Nephron (organoid): ENCODE results near the gene PRSS16.
A peak's percentile ranks its signal among the peaks of the same experiment; 100 is the strongest.

Experiments used
- H3K27ac Mint-ChIP-seq, 3 experiments: 2 replicates each; pipeline ENCODE4 v1.8.0; 2020; ENCODE audit warnings: mixed read lengths in 3 of 3, mild to moderate bottlenecking in 2 of 3, moderate library complexity in 1 of 3
- H3K27me3 Mint-ChIP-seq: 2 replicates; pipeline ENCODE4 v1.8.0; 2021; ENCODE audit warnings: low read depth, mild to moderate bottlenecking, moderate library complexity, mixed read lengths
- H3K36me3 Mint-ChIP-seq: 2 replicates; pipeline ENCODE4 v1.8.0; 2020; ENCODE audit warnings: low read depth, mixed read lengths
- H3K4me1 Mint-ChIP-seq: 2 replicates; pipeline ENCODE4 v1.8.0; 2020; ENCODE audit warnings: mixed read lengths
- H3K4me3 Mint-ChIP-seq, 3 experiments: 2 replicates each; pipeline ENCODE4 v1.8.0; 2020; ENCODE audit warnings: mild to moderate bottlenecking in 3 of 3, mixed read lengths in 3 of 3, moderate library complexity in 2 of 3
- H3K9me3 Mint-ChIP-seq: 2 replicates; pipeline ENCODE4 v1.8.0; 2020; ENCODE audit warnings: mixed read lengths
- CTCF ChIP-seq, 3 experiments: fragments of 200-600 bp; sonication (generic); IDR thresholded peaks; one replicate each; pipeline ENCODE4 v1.5.0; 2021; ENCODE audit warnings: antibody characterized with exemption in 3 of 3; ENCODE audit not compliant: unreplicated experiment in 3 of 3

PRSS16 gene

GRCh38 chr6:27275025-27275956, 27.8 kb downstream of the PRSS16 start:
- peaks cover 89% of the 10 kb centered on the region for H3K27me3 Mint-ChIP-seq
- H3K36me3 Mint-ChIP-seq, result no peaks in the 10 kb centered on the region
- no peak for TF ChIP-seq CTCF (IDR thresholded peaks at IDR 0.05; ENCODE audit: unreplicated experiment in 3 of 3)
- H3K27ac Mint-ChIP-seq, result no peak overlapping the region
- no peak overlapping the region for H3K4me3 Mint-ChIP-seq
- peaks cover 4% of the 10 kb centered on the region for H3K9me3 Mint-ChIP-seq
- H3K4me1 Mint-ChIP-seq, result peaks cover 9% of the 10 kb centered on the region

- Mint-ChIP-seq H3K9me3 (peaks cover 8% of the 10 kb centered on the region), H3K4me3 (peak overlapping the region; percentile 94 to 95 (median 95)), H3K27me3 (peaks cover 93% of the 10 kb centered on the region), H3K36me3 (no peaks in the 10 kb centered on the region), H3K4me1 (peaks cover 14% of the 10 kb centered on the region), H3K27ac (peak overlapping the region in 1 of 3 experiments; percentile 73)
- no peak for TF ChIP-seq CTCF (IDR thresholded peaks at IDR 0.05; ENCODE audit: unreplicated experiment in 3 of 3)
Observed at GRCh38 chr6:27279513-27280063, 32.1 kb downstream of the PRSS16 start.

GRCh38 chr6:27280064-27280539, 32.6 kb downstream of the PRSS16 start:
- Mint-ChIP-seq H3K36me3 (no peaks in the 10 kb centered on the region), H3K27ac (peak overlapping the region in 2 of 3 experiments; percentile 51 to 73), H3K9me3 (peaks cover 12% of the 10 kb centered on the region), H3K27me3 (peaks cover 93% of the 10 kb centered on the region), H3K4me1 (peaks cover 14% of the 10 kb centered on the region), H3K4me3 (peak overlapping the region; percentile 94 to 95 (median 95))
- TF ChIP-seq CTCF (IDR thresholded peaks at IDR 0.05; ENCODE audit: unreplicated experiment in 3 of 3), result no peak

- peaks cover 12% of the 10 kb centered on the region for H3K9me3 Mint-ChIP-seq
- H3K4me3 Mint-ChIP-seq, result peak overlapping the region; percentile 94 to 95 (median 95)
- H3K4me1 Mint-ChIP-seq, result peaks cover 14% of the 10 kb centered on the region
- no peaks in the 10 kb centered on the region for H3K36me3 Mint-ChIP-seq
- H3K27me3 Mint-ChIP-seq, result peaks cover 93% of the 10 kb centered on the region
- no peak for TF ChIP-seq CTCF (IDR thresholded peaks at IDR 0.05; ENCODE audit: unreplicated experiment in 3 of 3)
- H3K27ac Mint-ChIP-seq, result no peak overlapping the region
Observed at GRCh38 chr6:27280540-27281000, 33.1 kb downstream of the PRSS16 start.

GRCh38 chr6:27281105-27281539, 33.6 kb downstream of the PRSS16 start:
- no peak overlapping the region for H3K27ac Mint-ChIP-seq
- H3K36me3 Mint-ChIP-seq, result no peaks in the 10 kb centered on the region
- H3K4me1 Mint-ChIP-seq, result peaks cover 14% of the 10 kb centered on the region
- TF ChIP-seq CTCF (IDR thresholded peaks at IDR 0.05; ENCODE audit: unreplicated experiment in 3 of 3), result no peak
- H3K4me3 Mint-ChIP-seq, result peak overlapping the region; percentile 49 to 95 (median 94)
- peaks cover 93% of the 10 kb centered on the region for H3K27me3 Mint-ChIP-seq
- peaks cover 12% of the 10 kb centered on the region for H3K9me3 Mint-ChIP-seq
